Body of pancreas (tissue), 4 donors: ENCODE results near the gene WRAP73.

Source experiments
- CTCF ChIP-seq, 7 experiments: fragments of 450-650 bp in 4 of 7; fragments of 200-600 bp in 3 of 7; sonication (generic) in 3 of 7; IDR thresholded peaks; one replicate each; pipeline ENCODE4 v1.5.1; 2016 to 2019; ENCODE audit warnings: antibody characterized with exemption in 7 of 7
- POLR2A ChIP-seq, 3 donors: fragments of 450-650 bp; IDR thresholded peaks; one replicate each; pipeline ENCODE4 v1.6.1; 2016; ENCODE audit warnings: antibody characterized with exemption in 3 of 3, mild to moderate bottlenecking in 2 of 3

- TF ChIP-seq CTCF (IDR thresholded peaks at IDR 0.05) (no peak), POLR2A (IDR thresholded peaks at IDR 0.05) (no peak)
These were observed 21.7 kb upstream of the WRAP73 start for GRCh38 chr1:3671371-3672180.
